Umbilical cord (tissue), 2 donors: ENCODE results near the gene DTNA. TPM values are rescaled to one million over a fixed set of nuclear protein-coding genes. Genes with fewer than 3 reads are reported as not detected.

ENCODE experiments used
- DNase-seq: peaks from one replicate; pipeline ENCODE4 v3.0.0-alpha.2; 2015; ENCODE audit warnings: low spot score
- total RNA-seq: library from RNA; depleted of rRNA; stranded (reverse); fragments of >200 nt; gene quantifications from one replicate; pipeline ENCODE4 v1.2.3, GENCODE V29; 2014; ENCODE audit warnings: low replicate concordance; ENCODE audit not compliant: insufficient read depth

The DTNA gene
- total RNA-seq, 1 donor from 2014 or later, result 82.8 TPM

- DNase-seq, result no peak
Measured at GRCh38 chr18:34767601-34768027, 57.5 kb downstream of the DTNA start.

GRCh38 chr18:34771958-34772357 is 61.9 kb downstream of the DTNA start:
- DNase-seq, result no peak

GRCh38 chr18:34772887-34773286 is 62.8 kb downstream of the DTNA start:
- peak; percentile 5 for DNase-seq

GRCh38 chr18:34773378-34773777 is 63.3 kb downstream of the DTNA start:
- peak; percentile 9 for DNase-seq

- DNase-seq, result peak; percentile 6
Measured at GRCh38 chr18:34773961-34774766, 64.1 kb downstream of the DTNA start.

- DNase-seq, result no peak
Measured at GRCh38 chr18:34775461-34775860, 65.4 kb downstream of the DTNA start.

GRCh38 chr18:34779112-34779511 is 69.0 kb downstream of the DTNA start:
- DNase-seq, result no peak

- no peak for DNase-seq
Measured at GRCh38 chr18:34780856-34781255, 70.8 kb downstream of the DTNA start.

- DNase-seq, result no peak
Measured at GRCh38 chr18:34783501-34783900, 73.4 kb downstream of the DTNA start.

GRCh38 chr18:34786162-34786741 is 76.2 kb downstream of the DTNA start:
- DNase-seq, result no peak

GRCh38 chr18:34787931-34788532 is 77.9 kb downstream of the DTNA start:
- peak; percentile 51 for DNase-seq

GRCh38 chr18:34789768-34790344 is 79.8 kb downstream of the DTNA start:
- no peak for DNase-seq

- DNase-seq, result no peak
Measured at GRCh38 chr18:34794348-34794747, 84.2 kb downstream of the DTNA start.

- no peak for DNase-seq
Measured at GRCh38 chr18:34795070-34795732, 85.1 kb downstream of the DTNA start.

GRCh38 chr18:34796035-34796657 is 86.0 kb downstream of the DTNA start:
- no peak for DNase-seq

GRCh38 chr18:34799291-34799690 is 89.2 kb downstream of the DTNA start:
- DNase-seq, result no peak

- DNase-seq, result no peak
Measured at GRCh38 chr18:34800381-34800780, 90.3 kb downstream of the DTNA start.

GRCh38 chr18:34801774-34802173 is 91.7 kb downstream of the DTNA start:
- peak; percentile 67 for DNase-seq

GRCh38 chr18:34802959-34803358 is 92.9 kb downstream of the DTNA start:
- DNase-seq, result no peak

- DNase-seq, result no peak
Measured at GRCh38 chr18:34803877-34804400, 93.8 kb downstream of the DTNA start.
